EH (cell line): ENCODE data around the gene SLC9A3.

ENCODE experiments used
- DNase-seq: peaks from one replicate; pipeline ENCODE4 v3.0.0-alpha.2; 2015; ENCODE audit warnings: low read depth

SLC9A3 gene

GRCh38 chr5:442335-443238 is 81.7 kb downstream of the SLC9A3 start, which contains the start of gene EXOC3:
Gene EXOC3, plus strand, starts transcription at chr5:443176. Its CDS starts 3,030 bp downstream, at chr5:446206.
- peak; percentile 76 for DNase-seq

GRCh38 chr5:441996-442334 is 82.3 kb downstream of the SLC9A3 start:
- no peak for DNase-seq

GRCh38 chr5:440401-441201 is 83.6 kb downstream of the SLC9A3 start:
- DNase-seq, result no peak

GRCh38 chr5:439636-440035 is 84.6 kb downstream of the SLC9A3 start:
- DNase-seq, result no peak

GRCh38 chr5:439181-439580 is 85.1 kb downstream of the SLC9A3 start:
- no peak for DNase-seq

- DNase-seq, result no peak
These were observed 85.7 kb downstream of the SLC9A3 start for GRCh38 chr5:438481-438981.

- DNase-seq, result no peak
These were observed 86.9 kb downstream of the SLC9A3 start for GRCh38 chr5:437281-437771.

GRCh38 chr5:436641-436975 is 87.6 kb downstream of the SLC9A3 start:
- DNase-seq, result no peak

- peak; percentile 52 for DNase-seq
These were observed 88.1 kb downstream of the SLC9A3 start for GRCh38 chr5:435961-436640.

GRCh38 chr5:435156-435790 is 89.0 kb downstream of the SLC9A3 start:
- no peak for DNase-seq

GRCh38 chr5:434443-435146 is 89.7 kb downstream of the SLC9A3 start:
- DNase-seq, result no peak

GRCh38 chr5:433836-434235 is 90.4 kb downstream of the SLC9A3 start:
- no peak for DNase-seq

- no peak for DNase-seq
These were observed 91.1 kb downstream of the SLC9A3 start for GRCh38 chr5:432928-433791.

GRCh38 chr5:432201-432927 is 91.9 kb downstream of the SLC9A3 start:
- DNase-seq, result no peak

GRCh38 chr5:431711-432050 is 92.6 kb downstream of the SLC9A3 start:
- DNase-seq, result no peak

GRCh38 chr5:431001-431710 is 93.1 kb downstream of the SLC9A3 start:
- peak; percentile 45 for DNase-seq

- no peak for DNase-seq
These were observed 93.9 kb downstream of the SLC9A3 start for GRCh38 chr5:430214-430925.

- peak; percentile 89 for DNase-seq
These were observed 94.6 kb downstream of the SLC9A3 start for GRCh38 chr5:429453-430188.
